ENCODE results near the gene MFAP3.
A peak's percentile ranks its signal among the peaks of the same experiment; 100 is the strongest.

- TF ChIP-seq ZNF564 (CRISPR knock-in tag; IDR thresholded peaks at IDR 0.05), result no peak
- no peak for TF ChIP-seq NPAS2 (CRISPR knock-in tag; IDR thresholded peaks at IDR 0.05; ENCODE audit: borderline replicate concordance)
- TF ChIP-seq ZFP37 (CRISPR knock-in tag; IDR thresholded peaks at IDR 0.05; ENCODE audit: borderline replicate concordance), result no peak; the same call in 1 of the 2 replicates
- peak; percentile 85 to 92 for TF ChIP-seq POLR2A (IDR thresholded peaks at IDR 0.05; ENCODE audit: insufficient read depth in 1 of 2, low read depth in 2 of 2, low read length in 2 of 2)
- no peak for TF ChIP-seq ZNF337 (CRISPR knock-in tag; IDR thresholded peaks at IDR 0.05; ENCODE audit: borderline replicate concordance, low read depth)
- peak; percentile 99 for TF ChIP-seq KMT2A (CRISPR knock-in tag; IDR thresholded peaks at IDR 0.05)
- TF ChIP-seq CTCF (CRISPR knock-in tag; IDR thresholded peaks at IDR 0.05), result peak; percentile 32; the same call in 1 of the 2 replicates
- TF ChIP-seq RAD51 (IDR thresholded peaks at IDR 0.05; ENCODE audit: borderline replicate concordance), result no peak
- TF ChIP-seq, protein P1, sequence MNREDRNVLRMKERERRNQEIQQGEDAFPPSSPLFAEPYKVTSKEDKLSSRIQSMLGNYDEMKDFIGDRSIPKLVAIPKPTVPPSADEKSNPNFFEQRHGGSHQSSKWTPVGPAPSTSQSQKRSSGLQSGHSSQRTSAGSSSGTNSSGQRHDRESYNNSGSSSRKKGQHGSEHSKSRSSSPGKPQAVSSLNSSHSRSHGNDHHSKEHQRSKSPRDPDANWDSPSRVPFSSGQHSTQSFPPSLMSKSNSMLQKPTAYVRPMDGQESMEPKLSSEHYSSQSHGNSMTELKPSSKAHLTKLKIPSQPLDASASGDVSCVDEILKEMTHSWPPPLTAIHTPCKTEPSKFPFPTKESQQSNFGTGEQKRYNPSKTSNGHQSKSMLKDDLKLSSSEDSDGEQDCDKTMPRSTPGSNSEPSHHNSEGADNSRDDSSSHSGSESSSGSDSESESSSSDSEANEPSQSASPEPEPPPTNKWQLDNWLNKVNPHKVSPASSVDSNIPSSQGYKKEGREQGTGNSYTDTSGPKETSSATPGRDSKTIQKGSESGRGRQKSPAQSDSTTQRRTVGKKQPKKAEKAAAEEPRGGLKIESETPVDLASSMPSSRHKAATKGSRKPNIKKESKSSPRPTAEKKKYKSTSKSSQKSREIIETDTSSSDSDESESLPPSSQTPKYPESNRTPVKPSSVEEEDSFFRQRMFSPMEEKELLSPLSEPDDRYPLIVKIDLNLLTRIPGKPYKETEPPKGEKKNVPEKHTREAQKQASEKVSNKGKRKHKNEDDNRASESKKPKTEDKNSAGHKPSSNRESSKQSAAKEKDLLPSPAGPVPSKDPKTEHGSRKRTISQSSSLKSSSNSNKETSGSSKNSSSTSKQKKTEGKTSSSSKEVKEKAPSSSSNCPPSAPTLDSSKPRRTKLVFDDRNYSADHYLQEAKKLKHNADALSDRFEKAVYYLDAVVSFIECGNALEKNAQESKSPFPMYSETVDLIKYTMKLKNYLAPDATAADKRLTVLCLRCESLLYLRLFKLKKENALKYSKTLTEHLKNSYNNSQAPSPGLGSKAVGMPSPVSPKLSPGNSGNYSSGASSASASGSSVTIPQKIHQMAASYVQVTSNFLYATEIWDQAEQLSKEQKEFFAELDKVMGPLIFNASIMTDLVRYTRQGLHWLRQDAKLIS (CRISPR knock-in tag; IDR thresholded peaks at IDR 0.05), result no peak; the same call in 1 of the 2 replicates
- peak; percentile 84; the same call in 1 of the 2 replicates for TF ChIP-seq MYC (CRISPR knock-in tag; IDR thresholded peaks at IDR 0.05; ENCODE audit: borderline replicate concordance)
- TF ChIP-seq ELF1 (CRISPR knock-in tag; IDR thresholded peaks at IDR 0.05), result peak; percentile 98
- peak; percentile 94 for TF ChIP-seq BRF2 (CRISPR knock-in tag; IDR thresholded peaks at IDR 0.05)
- TF ChIP-seq, protein P2, sequence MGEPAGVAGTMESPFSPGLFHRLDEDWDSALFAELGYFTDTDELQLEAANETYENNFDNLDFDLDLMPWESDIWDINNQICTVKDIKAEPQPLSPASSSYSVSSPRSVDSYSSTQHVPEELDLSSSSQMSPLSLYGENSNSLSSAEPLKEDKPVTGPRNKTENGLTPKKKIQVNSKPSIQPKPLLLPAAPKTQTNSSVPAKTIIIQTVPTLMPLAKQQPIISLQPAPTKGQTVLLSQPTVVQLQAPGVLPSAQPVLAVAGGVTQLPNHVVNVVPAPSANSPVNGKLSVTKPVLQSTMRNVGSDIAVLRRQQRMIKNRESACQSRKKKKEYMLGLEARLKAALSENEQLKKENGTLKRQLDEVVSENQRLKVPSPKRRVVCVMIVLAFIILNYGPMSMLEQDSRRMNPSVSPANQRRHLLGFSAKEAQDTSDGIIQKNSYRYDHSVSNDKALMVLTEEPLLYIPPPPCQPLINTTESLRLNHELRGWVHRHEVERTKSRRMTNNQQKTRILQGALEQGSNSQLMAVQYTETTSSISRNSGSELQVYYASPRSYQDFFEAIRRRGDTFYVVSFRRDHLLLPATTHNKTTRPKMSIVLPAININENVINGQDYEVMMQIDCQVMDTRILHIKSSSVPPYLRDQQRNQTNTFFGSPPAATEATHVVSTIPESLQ (CRISPR knock-in tag; conservative IDR thresholded peaks at IDR 0.05), result no peak
Observed at GRCh38 chr5:154038707-154039457, at the start of gene MFAP3, which contains the start of gene FAM114A2.
